ENCODE results near the gene SND1.

The SND1 gene

DNA sequence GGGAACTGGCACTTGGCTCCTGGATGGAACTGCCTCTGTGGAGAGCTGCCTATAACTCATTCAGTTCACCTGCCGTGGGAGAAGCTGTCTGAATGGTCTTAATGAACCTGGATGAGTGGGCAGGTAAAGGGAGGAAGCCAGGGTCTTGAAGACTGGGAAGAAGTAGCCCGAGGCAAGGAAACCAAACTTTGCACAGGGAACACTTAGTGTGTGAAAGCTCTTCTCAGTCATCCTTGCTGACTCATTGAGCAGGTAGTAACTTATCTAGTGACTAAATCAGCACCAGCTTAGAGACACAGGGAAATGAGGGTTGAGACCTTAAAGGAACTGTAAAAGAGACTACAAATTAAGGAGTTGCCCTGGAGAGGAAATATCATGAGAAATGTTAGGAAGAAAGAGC, 369.4 kb downstream of the SND1 start:
- DNase-seq (ENCODE audit: low spot score), result no peak

DNA sequence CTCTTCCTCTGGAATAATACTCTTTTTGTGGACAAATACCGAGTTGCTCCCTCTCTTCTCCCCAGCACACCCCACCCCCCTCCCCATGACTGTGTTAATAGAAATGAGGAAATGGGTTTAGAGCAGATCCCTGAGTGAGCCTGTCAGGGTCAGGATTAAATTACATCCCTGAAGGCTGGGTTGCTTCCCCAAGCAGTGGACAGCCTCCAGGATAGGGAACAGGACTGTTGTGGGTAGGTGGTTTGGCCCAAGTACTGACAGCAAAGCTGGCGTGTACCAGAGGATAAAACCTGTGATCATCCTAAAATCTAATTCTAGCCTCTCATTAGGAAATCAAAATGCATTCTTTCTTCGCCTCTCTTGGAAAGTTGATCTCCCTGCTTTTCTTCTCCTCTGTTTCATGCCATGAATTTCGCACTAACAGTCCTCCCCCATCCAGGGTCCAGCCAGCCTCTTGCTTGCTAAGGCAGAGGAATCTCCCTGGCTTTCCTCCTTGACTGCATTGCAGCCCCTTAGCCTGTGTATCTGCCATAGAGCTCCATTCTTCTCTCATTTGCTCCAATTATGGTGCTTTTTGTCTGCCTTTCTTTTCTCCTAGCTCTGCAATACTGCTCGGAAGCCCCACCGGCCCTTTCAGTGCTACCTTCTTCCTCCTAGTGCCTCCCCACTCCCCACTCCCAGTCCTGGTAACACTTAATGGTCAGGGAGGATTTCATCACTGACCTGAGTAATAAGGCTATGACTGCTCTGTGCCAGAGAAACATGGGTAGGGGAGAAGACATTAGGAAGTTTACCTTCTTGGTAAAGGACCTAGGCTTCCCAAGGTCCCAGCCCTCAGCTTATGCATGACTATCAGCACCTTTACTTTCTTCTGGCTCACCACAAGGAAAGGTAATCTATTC, 370.9 kb downstream of the SND1 start:
- DNase-seq (ENCODE audit: low spot score), result no peak

DNA sequence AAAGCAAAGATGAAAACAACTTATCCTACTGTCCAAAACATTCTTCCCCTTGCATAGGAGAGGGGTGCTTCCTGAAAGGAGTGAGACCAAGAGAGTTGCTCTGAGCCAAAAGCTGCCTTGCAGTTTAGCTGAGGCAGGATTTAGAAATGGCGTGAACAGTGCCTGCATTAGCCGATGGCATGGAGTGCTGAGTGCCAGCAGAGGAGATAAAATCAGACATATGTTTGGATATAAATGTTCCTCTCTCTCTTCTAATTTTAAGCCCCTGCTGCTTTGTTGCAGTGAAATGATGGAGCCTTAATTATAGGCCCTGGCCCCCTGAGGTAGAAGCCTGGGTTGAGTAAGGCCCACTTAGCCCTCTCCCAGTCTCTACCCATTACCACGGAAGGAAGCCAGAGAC, 372.2 kb downstream of the SND1 start:
- no peak for DNase-seq (ENCODE audit: low spot score)

GRCh38 chr7:128025380-128025779, 373.4 kb downstream of the SND1 start:
- DNase-seq (ENCODE audit: low spot score), result no peak

DNA sequence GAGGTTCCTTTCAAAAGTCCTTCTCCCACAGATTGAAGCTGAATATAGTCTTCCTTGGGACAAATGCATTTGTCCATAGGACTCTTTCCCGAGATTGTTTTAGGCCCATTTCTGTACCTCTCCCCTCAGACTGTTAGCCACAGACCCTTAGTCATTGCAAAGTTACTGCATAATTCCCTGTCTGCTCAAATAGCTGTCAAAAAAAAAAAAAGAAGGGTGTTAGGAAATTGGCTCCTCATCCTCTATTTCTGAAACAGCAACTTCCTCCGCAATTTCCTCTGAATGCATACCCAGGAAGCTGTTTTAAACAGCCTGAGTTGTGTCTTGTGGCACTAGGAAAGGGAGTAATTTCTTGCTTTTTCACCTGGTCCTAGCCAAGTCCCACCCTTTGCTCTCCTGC, 373.8 kb downstream of the SND1 start:
- DNase-seq (ENCODE audit: low spot score), result no peak

DNA sequence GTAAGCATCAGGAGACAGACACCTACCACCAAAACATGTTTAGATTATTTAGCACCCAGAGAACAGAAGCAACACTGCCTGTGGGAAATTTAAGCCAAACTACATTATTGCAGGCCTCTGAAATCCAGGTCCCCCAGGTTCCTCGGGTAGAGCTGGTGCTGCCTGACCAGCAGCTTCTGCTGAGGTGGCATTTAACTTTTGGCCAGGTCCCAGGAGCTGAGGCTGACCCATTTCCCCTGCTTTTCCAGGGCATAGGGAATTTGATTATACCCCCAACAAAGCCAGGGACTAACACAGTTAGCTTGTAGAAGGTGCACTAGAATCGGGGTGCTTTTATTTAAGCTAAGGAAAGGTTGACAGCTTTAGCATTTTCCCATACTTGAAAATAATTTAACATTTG, 374.6 kb downstream of the SND1 start:
- DNase-seq (ENCODE audit: low spot score), result no peak

DNA sequence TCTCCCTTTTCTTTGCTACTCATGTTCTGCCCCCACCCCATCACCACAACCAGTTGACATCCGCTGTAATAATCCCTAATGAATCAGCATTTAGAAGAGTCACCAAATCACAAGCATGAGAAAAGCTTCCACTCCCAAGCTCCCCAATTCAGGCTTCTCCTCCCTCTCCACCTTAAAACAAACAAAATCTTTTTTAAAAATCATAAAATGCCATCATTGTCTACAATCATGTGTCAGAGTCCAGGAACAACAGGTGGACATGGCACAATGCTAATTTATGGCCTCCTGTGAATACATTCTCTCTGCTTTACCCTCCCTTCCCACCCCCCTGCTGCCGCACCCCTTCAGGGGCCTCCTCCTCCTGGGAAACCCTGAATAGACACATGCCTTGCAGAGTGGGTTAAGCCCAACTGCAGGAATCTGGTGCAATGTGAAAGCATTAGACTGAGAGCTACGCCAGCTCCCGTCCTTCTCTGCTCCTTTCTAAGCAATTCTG, 375.5 kb downstream of the SND1 start:
- DNase-seq (ENCODE audit: low spot score), result no peak

DNA sequence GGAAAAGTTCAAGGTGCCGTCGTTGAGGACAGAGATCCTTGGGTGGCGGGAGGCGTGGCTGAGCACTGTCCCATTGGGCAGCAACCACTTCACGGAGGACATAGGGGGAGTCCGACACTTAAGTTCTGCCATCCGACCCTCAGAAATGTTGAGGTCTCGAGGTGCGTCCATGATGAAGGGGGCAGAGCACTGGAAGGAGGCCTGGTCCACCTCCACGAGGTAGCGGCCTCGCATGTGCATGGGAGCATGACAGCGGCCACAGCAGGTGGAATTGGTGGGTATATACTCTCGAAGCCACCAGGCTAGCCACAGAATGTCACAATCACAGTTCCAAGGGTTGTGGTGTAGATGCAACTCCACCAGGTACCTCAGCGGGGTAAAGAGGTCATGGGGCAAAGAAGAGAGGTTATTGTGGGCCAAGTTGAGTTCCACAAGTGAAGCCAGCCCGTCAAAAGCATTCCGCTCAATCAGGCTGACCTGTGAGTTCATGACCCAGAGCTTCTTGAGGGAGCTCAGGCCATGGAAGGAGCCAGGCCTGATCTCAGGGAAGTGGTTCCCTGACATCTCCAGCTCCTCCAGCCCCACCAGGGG, 377.5 kb downstream of the SND1 start:
- DNase-seq (ENCODE audit: low spot score), result no peak

GRCh38 chr7:128030263-128030653, 378.3 kb downstream of the SND1 start:
- no peak for DNase-seq (ENCODE audit: low spot score)

GRCh38 chr7:128030654-128031611, 378.9 kb downstream of the SND1 start, which contains the start of gene LRRC4:
Gene LRRC4 (minus strand): TSS chr7:128031437. CDS start chr7:128030640, 797 bp downstream.
- DNase-seq (ENCODE audit: low spot score), result no peak

DNA sequence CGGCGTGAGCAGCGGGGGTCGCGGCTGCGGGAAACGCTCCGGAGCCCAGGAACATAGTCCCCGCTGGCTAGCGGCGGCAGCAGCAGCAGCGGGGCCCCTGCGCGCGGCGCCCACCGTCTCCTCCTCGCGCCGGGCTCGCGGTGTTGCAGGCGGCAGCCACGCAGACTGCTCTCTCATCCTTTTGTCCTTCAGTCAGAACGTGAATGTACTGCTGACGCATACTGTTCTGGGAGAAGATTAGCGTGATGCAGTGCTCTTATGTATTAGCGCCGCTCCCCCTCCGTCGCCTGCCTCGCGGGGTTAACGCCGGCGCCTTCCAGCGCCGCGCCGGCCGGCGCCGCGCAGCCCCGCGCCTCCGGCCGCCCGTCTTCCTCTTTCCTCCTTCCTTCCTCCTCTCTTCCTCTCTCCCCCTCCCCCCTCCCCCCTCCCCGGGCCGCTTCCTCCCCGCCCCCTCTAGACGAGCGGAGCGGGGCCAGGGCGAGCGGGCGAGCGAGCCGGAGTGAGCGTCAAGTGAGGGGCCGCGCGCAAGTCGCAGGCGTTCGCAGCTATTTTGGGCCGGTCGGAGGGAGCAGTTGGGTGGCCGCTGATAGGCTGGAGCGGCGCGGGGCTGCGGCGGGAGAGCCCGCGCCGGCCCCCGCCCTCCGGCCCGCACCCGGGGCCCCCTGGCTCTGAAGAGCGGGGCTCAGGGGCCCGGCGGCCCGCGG, 380.1 kb downstream of the SND1 start:
- peak; percentile 73 for DNase-seq (ENCODE audit: low spot score)

- no peak for DNase-seq (ENCODE audit: low spot score)
Observed at GRCh38 chr7:128032605-128033235, 380.7 kb downstream of the SND1 start.

DNA sequence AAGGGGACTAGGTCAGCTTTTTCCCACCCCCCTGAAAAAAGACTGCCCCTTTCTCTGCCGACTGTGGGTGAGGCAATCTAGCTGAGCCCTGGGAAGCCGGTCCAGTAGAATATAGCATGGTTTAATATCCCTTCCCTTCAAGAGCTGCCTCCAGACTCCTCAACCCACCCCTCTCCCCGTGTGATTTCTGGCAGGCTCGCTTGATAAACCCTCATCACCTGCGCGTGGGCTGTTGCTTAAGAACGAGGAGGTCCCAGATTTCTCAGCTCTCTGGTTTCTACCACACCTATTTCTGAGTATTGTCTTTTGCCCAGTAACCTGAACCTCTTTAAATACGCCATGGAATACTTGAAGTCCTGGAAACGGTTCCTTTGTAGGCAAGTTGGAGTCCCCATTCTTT, 381.3 kb downstream of the SND1 start:
- no peak for DNase-seq (ENCODE audit: low spot score)

DNA sequence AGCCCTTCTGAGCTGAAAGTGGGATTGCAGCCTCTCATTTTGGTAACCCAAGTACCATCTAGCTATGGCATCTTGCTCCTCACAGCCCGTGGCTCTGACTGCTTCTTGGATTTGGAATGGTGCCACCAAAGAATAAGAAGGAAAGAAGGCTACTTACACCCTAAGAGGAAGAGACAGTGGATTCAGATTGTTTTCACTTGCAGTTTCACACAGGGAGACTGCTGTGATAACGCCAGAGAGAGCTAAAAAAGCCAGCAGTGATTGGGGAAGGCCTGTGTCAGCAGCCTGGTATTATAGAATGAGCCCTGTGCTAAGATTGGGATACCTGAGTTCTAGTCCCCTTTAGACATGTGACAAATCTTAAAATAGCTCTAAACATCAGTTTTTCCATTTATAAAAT, 382.8 kb downstream of the SND1 start:
- no peak for DNase-seq (ENCODE audit: low spot score)

DNA sequence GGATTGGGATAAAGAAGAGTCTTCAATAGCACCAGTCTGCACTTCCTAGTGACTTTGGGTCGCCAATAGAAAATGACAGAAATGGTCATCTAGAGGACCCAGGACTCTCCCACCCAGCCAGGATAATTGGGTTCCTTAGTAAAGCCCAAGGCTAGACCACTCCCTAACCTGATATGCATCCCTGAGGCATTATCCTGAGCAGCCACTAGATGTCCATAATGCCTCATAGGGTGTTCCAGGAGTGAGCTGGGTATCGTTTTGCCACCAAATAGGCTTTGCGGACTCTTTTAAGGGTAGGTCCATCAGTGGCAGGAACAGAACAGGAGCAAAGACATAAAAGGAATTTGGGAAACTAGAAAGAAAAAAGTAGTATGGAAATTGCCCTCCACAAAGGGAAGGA, 383.7 kb downstream of the SND1 start:
- DNase-seq (ENCODE audit: low spot score), result no peak

- no peak for DNase-seq (ENCODE audit: low spot score)
Observed at GRCh38 chr7:128036226-128036940, 384.4 kb downstream of the SND1 start.

DNA sequence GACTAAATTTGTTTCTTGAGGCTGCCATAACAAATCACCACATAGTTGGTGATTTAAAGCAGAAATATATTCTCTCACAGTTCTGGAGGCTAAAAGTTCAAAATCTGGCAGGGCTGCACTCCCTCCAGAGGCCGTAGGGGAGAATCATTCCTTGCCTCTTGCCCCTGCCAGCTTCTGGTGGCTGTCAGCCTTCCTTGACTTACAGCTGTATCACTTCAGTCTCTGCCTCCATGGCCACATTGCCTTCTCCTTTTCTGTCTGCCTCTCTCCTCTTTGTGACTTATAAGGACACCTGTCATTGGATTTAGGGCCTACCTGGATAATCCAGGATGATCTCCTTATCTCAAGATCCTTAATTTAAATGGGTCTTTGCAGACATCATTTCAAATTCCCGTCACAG, 385.1 kb downstream of the SND1 start:
- no peak for DNase-seq (ENCODE audit: low spot score)

DNA sequence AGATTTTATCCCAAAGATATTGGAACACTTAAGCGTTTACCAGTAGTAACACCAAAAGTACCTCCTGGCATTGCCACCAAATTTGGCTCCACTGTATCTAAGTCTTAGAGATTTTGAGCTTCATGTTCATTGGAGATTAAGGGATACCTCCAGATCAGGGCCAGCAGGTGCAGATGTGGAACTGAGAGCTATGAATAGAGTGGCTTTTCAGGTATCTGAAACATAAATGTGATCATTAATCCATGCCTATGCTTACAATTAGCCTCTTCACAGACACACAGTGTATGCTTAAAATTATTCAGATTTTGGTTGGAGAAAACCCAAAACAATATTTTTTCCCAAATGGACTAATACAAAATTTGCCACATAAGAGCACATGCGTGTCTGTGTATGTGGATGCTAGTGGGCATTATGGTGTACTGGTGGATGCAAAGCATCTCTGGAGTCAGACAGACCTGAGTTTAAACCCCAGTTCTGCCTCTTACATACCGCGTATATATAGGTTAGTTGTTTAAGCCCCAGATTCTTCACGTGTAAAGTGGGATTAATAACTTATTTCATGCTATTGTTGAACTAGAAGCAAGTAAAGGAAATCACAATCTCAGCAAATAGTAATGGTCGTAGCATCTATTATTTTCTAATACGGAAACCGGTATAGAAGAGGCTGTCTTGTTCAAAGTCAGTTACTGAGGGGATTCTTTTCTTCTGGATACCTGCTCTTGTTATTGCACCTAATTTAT, 386.1 kb downstream of the SND1 start:
- no peak for DNase-seq (ENCODE audit: low spot score)

DNA sequence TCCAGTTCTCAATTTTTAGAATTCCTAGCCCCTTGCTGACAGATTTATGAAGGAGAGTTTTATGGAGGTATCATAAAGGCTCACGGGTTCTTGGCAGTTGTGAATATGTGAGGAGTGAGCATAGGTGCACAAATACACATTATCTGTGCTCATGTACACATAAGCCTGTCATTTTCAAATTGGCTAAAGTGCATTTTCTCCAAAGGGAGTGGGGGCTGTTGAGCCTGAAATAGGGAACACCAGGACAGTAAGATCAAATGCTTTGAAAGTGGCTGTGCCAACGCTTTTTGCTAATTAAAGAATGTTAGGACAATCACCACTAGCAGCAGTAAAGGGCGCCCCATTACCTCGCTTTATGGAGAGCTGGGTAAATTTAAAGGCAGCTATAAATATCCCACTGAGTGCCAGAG, 387.6 kb downstream of the SND1 start:
- DNase-seq (ENCODE audit: low spot score), result no peak

- DNase-seq (ENCODE audit: low spot score), result no peak
Observed at GRCh38 chr7:128040205-128040604, 388.2 kb downstream of the SND1 start.

Data from left forelimb (tissue), 1 donor.